HG03159 (cell line): ENCODE data around the gene MALAT1.
A peak's percentile ranks its signal among the peaks of the same experiment; 100 is the strongest.
"Not testable (repeated sequence)": the region's sequence is repeated elsewhere in the genome, so short reads cannot be mapped to it uniquely, and the experiment has no call there.

Experiments used
- ATAC-seq: cut with Tn5 transposase; IDR thresholded peaks from one replicate; pipeline ENCODE4 v1.9.1; 2021; ENCODE audit warnings: mild to moderate bottlenecking, moderate library complexity; ENCODE audit not compliant: unreplicated experiment

The MALAT1 gene

DNA sequence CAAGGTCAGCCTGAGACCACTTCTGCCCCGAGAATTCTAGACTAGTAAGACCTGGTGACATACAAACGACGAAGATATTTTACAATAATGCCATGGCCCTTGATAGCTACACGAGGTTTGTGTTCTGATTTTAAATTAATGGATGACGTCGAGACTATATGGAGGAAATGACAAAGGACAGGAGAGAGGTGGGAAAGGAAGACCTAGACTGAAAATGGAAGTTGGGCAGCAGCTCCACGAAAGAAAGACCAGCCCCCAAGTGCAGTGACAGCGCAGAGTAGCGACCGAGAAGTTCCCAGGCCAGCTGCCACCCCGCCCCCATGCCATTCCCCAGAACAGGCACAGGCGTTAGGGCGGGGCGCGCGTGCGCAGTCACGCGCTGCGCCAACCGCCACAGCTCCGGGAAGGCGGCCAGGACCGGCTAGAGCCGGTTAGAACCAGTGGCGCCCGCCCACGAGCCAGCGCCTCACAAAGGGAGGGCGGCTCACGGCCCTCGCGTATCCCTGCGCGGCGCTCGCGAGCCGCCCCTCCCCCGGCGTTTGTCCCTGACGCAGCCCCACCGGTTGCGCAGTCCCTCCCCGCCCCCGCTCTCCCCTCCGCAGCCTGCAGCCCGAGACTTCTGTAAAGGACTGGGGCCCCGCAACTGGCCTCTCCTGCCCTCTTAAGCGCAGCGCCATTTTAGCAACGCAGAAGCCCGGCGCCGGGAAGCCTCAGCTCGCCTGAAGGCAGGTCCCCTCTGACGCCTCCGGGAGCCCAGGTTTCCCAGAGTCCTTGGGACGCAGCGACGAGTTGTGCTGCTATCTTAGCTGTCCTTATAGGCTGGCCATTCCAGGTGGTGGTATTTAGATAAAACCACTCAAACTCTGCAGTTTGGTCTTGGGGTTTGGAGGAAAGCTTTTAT is 1.5 kb upstream of the MALAT1 start:
- peak; percentile 56 for ATAC-seq

DNA sequence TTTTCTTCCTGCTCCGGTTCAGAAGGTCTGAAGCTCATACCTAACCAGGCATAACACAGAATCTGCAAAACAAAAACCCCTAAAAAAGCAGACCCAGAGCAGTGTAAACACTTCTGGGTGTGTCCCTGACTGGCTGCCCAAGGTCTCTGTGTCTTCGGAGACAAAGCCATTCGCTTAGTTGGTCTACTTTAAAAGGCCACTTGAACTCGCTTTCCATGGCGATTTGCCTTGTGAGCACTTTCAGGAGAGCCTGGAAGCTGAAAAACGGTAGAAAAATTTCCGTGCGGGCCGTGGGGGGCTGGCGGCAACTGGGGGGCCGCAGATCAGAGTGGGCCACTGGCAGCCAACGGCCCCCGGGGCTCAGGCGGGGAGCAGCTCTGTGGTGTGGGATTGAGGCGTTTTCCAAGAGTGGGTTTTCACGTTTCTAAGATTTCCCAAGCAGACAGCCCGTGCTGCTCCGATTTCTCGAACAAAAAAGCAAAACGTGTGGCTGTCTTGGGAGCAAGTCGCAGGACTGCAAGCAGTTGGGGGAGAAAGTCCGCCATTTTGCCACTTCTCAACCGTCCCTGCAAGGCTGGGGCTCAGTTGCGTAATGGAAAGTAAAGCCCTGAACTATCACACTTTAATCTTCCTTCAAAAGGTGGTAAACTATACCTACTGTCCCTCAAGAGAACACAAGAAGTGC is 661 bp upstream of the MALAT1 start:
- ATAC-seq: no peak

DNA sequence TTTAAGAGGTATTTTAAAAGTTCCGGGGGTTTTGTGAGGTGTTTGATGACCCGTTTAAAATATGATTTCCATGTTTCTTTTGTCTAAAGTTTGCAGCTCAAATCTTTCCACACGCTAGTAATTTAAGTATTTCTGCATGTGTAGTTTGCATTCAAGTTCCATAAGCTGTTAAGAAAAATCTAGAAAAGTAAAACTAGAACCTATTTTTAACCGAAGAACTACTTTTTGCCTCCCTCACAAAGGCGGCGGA is 193 bp upstream of the MALAT1 start:
- ATAC-seq: no peak

DNA sequence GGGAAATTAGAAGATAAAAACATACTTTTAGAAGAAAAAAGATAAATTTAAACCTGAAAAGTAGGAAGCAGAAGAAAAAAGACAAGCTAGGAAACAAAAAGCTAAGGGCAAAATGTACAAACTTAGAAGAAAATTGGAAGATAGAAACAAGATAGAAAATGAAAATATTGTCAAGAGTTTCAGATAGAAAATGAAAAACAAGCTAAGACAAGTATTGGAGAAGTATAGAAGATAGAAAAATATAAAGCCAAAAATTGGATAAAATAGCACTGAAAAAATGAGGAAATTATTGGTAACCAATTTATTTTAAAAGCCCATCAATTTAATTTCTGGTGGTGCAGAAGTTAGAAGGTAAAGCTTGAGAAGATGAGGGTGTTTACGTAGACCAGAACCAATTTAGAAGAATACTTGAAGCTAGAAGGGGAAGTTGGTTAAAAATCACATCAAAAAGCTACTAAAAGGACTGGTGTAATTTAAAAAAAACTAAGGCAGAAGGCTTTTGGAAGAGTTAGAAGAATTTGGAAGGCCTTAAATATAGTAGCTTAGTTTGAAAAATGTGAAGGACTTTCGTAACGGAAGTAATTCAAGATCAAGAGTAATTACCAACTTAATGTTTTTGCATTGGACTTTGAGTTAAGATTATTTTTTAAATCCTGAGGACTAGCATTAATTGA is 1.0 kb downstream of the MALAT1 start:
- ATAC-seq: no peak

DNA sequence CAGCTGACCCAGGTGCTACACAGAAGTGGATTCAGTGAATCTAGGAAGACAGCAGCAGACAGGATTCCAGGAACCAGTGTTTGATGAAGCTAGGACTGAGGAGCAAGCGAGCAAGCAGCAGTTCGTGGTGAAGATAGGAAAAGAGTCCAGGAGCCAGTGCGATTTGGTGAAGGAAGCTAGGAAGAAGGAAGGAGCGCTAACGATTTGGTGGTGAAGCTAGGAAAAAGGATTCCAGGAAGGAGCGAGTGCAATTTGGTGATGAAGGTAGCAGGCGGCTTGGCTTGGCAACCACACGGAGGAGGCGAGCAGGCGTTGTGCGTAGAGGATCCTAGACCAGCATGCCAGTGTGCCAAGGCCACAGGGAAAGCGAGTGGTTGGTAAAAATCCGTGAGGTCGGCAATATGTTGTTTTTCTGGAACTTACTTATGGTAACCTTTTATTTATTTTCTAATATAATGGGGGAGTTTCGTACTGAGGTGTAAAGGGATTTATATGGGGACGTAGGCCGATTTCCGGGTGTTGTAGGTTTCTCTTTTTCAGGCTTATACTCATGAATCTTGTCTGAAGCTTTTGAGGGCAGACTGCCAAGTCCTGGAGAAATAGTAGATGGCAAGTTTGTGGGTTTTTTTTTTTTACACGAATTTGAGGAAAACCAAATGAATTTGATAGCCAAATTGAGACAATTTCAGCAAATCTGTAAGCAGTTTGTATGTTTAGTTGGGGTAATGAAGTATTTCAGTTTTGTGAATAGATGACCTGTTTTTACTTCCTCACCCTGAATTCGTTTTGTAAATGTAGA is 1.7 kb downstream of the MALAT1 start:
- ATAC-seq: no peak

DNA sequence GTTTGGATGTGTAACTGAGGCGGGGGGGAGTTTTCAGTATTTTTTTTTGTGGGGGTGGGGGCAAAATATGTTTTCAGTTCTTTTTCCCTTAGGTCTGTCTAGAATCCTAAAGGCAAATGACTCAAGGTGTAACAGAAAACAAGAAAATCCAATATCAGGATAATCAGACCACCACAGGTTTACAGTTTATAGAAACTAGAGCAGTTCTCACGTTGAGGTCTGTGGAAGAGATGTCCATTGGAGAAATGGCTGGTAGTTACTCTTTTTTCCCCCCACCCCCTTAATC is 2.3 kb downstream of the MALAT1 start:
- ATAC-seq: no peak

DNA sequence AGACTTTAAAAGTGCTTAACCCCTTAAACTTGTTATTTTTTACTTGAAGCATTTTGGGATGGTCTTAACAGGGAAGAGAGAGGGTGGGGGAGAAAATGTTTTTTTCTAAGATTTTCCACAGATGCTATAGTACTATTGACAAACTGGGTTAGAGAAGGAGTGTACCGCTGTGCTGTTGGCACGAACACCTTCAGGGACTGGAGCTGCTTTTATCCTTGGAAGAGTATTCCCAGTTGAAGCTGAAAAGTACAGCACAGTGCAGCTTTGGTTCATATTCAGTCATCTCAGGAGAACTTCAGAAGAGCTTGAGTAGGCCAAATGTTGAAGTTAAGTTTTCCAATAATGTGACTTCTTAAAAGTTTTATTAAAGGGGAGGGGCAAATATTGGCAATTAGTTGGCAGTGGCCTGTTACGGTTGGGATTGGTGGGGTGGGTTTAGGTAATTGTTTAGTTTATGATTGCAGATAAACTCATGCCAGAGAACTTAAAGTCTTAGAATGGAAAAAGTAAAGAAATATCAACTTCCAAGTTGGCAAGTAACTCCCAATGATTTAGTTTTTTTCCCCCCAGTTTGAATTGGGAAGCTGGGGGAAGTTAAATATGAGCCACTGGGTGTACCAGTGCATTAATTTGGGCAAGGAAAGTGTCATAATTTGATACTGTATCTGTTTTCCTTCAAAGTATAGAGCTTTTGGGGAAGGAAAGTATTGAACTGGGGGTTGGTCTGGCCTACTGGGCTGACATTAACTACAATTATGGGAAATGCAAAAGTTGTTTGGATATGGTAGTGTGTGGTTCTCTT is 2.8 kb downstream of the MALAT1 start:
- no peak for ATAC-seq

DNA sequence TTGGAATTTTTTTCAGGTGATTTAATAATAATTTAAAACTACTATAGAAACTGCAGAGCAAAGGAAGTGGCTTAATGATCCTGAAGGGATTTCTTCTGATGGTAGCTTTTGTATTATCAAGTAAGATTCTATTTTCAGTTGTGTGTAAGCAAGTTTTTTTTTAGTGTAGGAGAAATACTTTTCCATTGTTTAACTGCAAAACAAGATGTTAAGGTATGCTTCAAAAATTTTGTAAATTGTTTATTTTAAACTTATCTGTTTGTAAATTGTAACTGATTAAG is 3.4 kb downstream of the MALAT1 start:
- ATAC-seq: no peak

DNA sequence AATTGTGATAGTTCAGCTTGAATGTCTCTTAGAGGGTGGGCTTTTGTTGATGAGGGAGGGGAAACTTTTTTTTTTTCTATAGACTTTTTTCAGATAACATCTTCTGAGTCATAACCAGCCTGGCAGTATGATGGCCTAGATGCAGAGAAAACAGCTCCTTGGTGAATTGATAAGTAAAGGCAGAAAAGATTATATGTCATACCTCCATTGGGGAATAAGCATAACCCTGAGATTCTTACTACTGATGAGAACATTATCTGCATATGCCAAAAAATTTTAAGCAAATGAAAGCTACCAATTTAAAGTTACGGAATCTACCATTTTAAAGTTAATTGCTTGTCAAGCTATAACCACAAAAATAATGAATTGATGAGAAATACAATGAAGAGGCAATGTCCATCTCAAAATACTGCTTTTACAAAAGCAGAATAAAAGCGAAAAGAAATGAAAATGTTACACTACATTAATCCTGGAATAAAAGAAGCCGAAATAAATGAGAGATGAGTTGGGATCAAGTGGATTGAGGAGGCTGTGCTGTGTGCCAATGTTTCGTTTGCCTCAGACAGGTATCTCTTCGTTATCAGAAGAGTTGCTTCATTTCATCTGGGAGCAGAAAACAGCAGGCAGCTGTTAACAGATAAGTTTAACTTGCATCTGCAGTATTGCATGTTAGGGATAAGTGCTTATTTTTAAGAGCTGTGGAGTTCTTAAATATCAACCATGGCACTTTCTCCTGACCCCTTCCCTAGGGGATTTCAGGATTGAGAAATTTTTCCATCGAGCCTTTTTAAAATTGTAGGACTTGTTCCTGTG is 3.9 kb downstream of the MALAT1 start:
- no peak for ATAC-seq

DNA sequence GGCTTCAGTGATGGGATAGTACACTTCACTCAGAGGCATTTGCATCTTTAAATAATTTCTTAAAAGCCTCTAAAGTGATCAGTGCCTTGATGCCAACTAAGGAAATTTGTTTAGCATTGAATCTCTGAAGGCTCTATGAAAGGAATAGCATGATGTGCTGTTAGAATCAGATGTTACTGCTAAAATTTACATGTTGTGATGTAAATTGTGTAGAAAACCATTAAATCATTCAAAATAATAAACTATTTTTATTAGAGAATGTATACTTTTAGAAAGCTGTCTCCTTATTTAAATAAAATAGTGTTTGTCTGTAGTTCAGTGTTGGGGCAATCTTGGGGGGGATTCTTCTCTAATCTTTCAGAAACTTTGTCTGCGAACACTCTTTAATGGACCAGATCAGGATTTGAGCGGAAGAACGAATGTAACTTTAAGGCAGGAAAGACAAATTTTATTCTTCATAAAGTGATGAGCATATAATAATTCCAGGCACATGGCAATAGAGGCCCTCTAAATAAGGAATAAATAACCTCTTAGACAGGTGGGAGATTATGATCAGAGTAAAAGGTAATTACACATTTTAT is 4.6 kb downstream of the MALAT1 start:
- ATAC-seq: no peak

DNA sequence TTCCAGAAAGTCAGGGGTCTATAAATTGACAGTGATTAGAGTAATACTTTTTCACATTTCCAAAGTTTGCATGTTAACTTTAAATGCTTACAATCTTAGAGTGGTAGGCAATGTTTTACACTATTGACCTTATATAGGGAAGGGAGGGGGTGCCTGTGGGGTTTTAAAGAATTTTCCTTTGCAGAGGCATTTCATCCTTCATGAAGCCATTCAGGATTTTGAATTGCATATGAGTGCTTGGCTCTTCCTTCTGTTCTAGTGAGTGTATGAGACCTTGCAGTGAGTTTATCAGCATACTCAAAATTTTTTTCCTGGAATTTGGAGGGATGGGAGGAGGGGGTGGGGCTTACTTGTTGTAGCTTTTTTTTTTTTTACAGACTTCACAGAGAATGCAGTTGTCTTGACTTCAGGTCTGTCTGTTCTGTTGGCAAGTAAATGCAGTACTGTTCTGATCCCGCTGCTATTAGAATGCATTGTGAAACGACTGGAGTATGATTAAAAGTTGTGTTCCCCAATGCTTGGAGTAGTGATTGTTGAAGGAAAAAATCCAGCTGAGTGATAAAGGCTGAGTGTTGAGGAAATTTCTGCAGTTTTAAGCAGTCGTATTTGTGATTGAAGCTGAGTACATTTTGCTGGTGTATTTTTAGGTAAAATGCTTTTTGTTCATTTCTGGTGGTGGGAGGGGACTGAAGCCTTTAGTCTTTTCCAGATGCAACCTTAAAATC is 5.3 kb downstream of the MALAT1 start:
- ATAC-seq: no peak

DNA sequence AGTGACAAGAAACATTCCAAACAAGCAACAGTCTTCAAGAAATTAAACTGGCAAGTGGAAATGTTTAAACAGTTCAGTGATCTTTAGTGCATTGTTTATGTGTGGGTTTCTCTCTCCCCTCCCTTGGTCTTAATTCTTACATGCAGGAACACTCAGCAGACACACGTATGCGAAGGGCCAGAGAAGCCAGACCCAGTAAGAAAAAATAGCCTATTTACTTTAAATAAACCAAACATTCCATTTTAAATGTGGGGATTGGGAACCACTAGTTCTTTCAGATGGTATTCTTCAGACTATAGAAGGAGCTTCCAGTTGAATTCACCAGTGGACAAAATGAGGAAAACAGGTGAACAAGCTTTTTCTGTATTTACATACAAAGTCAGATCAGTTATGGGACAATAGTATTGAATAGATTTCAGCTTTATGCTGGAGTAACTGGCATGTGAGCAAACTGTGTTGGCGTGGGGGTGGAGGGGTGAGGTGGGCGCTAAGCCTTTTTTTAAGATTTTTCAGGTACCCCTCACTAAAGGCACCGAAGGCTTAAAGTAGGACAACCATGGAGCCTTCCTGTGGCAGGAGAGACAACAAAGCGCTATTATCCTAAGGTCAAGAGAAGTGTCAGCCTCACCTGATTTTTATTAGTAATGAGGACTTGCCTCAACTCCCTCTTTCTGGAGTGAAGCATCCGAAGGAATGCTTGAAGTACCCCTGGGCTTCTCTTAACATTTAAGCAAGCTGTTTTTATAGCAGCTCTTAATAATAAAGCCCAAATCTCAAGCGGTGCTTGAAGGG is 6.0 kb downstream of the MALAT1 start:
- ATAC-seq: no peak

DNA sequence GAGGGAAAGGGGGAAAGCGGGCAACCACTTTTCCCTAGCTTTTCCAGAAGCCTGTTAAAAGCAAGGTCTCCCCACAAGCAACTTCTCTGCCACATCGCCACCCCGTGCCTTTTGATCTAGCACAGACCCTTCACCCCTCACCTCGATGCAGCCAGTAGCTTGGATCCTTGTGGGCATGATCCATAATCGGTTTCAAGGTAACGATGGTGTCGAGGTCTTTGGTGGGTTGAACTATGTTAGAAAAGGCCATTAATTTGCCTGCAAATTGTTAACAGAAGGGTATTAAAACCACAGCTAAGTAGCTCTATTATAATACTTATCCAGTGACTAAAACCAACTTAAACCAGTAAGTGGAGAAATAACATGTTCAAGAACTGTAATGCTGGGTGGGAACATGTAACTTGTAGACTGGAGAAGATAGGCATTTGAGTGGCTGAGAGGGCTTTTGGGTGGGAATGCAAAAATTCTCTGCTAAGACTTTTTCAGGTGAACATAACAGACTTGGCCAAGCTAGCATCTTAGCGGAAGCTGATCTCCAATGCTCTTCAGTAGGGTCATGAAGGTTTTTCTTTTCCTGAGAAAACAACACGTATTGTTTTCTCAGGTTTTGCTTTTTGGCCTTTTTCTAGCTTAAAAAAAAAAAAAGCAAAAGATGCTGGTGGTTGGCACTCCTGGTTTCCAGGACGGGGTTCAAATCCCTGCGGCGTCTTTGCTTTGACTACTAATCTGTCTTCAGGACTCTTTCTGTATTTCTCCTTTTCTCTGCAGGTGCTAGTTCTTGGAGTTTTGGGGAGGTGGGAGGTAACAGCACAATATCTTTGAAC is 6.8 kb downstream of the MALAT1 start:
- ATAC-seq: no peak

DNA sequence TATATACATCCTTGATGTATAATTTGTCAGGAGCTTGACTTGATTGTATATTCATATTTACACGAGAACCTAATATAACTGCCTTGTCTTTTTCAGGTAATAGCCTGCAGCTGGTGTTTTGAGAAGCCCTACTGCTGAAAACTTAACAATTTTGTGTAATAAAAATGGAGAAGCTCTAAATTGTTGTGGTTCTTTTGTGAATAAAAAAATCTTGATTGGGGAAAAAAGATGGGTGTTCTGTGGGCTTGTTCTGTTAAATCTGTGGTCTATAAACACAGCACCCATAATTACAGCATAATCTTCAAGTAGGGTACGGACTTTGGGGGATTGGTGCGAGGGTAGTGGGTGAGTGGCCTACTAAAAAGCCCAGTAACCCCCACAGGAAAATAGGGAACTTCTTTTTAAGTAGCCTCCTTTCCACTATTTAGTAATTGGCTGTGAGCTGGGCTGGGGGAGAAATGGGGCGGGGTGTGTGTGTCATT is 7.5 kb downstream of the MALAT1 start:
- no peak for ATAC-seq

DNA sequence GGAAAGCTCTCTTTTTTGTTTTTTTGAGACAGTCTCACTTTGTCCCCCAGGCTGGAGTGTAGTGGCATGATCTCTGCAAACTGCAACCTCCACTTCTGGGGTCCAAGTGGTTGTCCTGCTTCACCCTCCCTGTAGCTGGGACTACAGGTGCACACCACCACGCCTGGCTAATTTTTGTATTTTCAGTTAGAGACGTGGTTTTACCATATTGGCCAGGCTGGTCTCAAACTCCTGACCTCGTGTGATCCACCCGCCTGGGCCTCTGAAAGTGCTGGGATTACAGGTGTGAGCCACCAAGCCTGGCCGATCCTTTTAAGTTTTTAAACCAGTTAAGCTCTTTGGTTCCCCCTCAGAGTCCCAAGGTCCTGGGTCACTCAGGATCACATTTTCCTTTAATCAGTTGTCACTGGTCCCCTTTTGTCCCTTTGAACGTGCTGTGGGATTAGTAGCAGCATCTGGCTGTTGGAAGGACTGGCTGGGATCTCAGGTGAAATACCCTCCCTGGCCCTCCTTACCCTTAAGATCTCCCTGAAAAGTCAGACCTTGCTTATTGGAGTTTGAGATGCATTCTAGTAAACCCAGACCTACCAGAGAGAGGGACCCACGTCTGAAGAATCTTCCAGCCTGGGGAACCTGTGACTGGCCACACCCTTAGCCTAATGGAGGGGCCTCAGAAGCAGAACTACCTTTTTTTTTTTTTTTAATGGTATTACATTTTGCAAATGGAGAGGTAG is 8.1 kb downstream of the MALAT1 start:
- no peak for ATAC-seq

DNA sequence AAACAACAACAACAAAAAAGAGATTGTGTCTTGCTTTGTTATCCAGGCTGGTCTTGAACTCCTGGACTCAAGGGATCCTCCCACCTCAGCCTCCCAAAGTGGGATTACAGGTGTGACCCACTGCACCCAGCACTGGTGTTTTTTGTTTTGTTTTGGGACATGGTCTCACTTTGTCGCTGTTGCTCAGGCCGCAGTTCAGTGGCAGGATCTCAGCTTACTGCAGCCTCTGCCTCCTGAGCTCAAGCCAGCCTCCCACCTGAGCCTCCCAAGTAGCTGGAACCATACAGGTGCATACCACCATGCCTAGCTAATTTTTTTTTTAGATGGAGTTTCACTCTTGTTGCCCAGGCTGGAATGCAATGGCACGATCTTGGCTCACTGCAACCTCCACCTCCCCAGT is 13.5 kb downstream of the MALAT1 start:
- ATAC-seq: not testable (repeated sequence)
